Amniotic epithelial cell (primary cell): ENCODE results near the gene TEX55.
"Not testable (repeated sequence)": the region's sequence is repeated elsewhere in the genome, so short reads cannot be mapped to it uniquely, and the experiment has no call there.

Source experiments
- DNase-seq: peaks from one replicate; pipeline ENCODE4 v3.0.0-alpha.2; 2010; ENCODE audit warnings: low read depth

TEX55 gene

DNA sequence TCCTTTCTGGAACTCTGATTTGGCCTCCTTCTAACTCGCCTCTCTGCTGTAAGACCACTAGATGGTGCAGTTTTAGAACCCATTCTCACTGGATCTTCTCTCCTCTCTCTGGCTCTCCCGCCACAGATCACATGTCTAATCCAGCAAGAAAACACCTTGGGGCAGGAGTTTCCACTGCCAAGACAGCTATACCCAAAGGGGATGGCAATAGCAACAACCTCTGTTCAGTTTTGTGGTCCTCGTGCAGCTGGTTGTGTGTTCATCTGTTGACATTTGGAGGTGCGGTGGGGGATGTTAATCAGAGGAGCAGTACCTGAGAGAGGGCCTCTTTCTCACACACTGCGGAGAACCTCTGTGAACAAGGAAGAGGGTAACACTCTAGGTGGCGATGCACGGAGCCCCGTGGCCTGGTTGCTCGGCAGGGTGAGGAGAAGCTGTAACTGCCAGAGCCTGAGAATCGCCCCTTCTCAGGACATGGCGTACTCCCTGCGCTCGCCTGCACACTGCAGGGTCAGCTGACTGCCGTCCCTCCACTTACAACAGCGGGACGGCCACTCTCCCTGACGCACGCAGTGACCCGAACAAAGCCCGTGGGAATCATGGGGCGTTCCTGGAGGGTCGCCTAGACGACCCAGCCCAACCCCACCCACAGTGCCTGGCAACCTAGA, at the start of gene TEX55:
TSS of gene TEX55 (plus strand) at position 666 of the 668 bp plus-strand sequence. CDS start 25 bp downstream, outside the sequence.
- peak; percentile 63 for DNase-seq

DNA sequence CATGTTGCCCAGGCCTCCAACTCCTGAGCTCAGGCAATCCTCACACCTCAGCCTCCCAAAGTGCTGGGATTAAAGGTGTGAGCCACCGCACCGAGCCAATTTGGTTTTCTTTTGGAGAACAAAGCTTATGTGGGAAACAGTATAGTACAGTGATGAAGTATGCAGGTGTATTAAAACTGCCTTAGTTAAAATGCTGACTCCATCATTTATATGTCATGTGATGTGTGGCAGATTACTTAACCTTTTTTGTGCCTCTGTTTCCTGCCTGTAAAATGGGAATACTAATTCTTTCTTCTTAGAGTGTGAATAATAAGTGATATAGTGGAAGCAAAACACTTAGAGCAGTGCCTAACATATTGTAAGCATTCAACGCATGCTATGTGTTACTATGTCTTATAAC, 48.0 kb upstream of the TEX55 start:
- no peak for DNase-seq

- peak; percentile 24 for DNase-seq
Observed at GRCh38 chr3:119098619-119099222, 47.2 kb upstream of the TEX55 start.

DNA sequence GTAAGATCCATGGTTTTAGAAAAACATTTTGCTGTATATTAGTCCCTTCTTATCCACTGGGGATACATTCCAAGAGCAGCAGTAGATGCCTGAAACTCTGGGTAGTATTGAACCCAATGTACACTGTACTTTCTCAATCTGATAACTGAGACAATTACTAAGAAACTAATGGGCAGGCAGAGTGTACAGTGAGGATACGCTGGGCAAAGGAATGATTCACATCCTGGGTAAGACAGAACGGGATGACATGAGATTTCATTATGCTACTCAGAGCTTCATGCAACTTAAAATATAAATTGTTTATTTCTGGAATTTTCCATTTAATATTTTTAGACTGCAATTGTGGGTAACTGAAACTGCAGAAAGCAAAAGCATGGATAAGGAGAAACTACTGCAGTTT, 46.2 kb upstream of the TEX55 start:
- peak; percentile 2 for DNase-seq

GRCh38 chr3:119104031-119104430, 41.9 kb upstream of the TEX55 start:
- no peak for DNase-seq

- not testable (repeated sequence) for DNase-seq
Observed at GRCh38 chr3:119118330-119118729, 27.6 kb upstream of the TEX55 start.

- DNase-seq = no peak
Observed at GRCh38 chr3:119120480-119120879, 25.5 kb upstream of the TEX55 start.

GRCh38 chr3:119122350-119122749, 23.6 kb upstream of the TEX55 start:
- no peak for DNase-seq

DNA sequence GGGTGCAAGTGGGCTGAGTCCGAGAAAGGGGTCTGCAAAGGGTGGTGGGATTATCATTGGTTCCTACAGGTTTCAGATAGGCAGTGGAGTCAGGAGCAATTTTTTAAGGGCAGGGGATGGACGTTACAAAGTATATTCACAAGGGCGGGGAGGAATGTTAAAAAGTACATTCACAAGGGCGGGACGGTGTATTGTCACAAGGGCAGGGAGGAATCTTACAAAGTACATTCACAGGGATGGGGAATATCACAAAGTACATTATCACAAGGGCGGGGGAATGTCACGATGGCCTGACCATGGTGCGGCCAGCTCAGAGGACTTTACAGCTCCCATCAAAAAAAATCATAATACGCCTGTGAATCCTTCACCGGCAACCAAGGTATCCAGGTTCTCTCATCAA, 20.6 kb upstream of the TEX55 start:
- DNase-seq = no peak

- DNase-seq = no peak
Observed at GRCh38 chr3:119125742-119126504, 20.0 kb upstream of the TEX55 start.

DNA sequence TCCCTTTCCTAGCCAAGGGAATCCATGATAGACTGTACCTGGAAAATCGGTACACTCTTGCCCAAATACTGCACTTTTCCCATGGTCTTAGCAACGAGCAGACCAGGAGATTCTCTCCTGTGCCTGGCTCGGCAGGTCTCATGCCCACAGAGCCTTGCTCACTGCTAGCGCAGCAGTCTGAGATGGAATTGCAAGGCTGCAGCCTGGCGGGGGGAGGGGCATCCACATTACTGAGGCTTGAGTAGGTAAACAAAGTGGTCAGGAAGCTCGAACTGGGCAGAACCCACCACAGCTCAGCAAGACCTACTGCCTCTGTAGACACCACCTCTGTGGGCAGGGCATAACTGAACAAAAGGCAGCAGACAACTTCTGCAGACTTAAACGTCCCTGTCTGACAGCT, 15.7 kb upstream of the TEX55 start:
- DNase-seq = peak; percentile 46

DNA sequence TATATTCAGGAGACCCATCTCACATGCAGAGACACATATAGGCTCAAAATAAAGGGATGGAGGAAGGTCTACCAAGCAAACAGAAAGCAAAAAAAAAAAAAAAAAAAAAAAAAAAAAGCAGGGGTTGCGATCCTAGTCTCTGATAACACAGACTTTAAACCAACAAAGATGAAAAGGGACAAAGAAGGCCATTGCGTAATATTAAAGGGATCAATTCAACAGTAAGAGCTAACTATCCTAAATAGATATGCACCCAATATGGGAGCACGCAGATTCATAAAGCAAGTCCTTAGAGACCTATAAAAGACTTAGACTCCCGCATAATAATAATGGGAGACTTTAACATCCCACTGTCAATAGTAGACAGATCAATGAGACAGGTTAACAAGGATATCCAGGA, 13.7 kb upstream of the TEX55 start:
- DNase-seq = not testable (repeated sequence)

DNA sequence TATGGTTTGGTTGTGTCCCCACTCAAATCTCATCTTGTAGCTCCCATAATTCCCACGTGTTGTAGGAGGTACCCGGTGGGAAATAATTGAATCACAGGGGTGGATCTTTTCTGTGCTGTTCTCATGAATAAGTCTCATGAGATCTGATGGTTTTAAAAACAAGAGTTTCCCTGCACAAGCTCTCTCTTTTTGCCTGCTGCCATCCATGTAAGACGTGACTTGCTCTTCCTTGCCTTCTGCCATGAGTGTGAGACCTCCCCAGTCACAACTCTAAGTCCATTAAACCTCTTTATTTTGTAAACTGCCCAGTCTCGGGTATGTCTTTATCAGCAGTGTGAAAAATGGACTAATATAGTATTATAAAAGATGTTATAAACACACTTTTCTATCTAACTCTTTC, 6.6 kb upstream of the TEX55 start:
- not testable (repeated sequence) for DNase-seq

GRCh38 chr3:119140466-119140865, 5.5 kb upstream of the TEX55 start:
- DNase-seq = no peak

DNA sequence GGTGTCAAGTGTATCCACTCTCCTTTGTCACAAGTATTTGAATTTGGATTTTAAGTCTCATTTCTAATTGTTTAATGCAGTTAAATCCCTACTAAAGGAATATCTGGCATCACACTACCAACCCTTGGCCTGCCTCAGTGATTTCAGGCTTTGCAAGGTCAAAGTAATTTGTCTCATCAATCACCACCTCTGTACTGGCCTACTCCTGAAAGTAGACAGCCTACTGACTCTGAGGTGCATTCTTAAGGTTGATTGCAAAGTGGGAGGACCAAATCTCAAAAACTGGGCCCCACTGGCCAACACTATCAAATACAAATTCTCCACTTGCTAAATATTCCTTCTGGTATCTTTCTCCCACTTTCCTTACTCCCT, 851 bp upstream of the TEX55 start:
- DNase-seq = no peak

DNA sequence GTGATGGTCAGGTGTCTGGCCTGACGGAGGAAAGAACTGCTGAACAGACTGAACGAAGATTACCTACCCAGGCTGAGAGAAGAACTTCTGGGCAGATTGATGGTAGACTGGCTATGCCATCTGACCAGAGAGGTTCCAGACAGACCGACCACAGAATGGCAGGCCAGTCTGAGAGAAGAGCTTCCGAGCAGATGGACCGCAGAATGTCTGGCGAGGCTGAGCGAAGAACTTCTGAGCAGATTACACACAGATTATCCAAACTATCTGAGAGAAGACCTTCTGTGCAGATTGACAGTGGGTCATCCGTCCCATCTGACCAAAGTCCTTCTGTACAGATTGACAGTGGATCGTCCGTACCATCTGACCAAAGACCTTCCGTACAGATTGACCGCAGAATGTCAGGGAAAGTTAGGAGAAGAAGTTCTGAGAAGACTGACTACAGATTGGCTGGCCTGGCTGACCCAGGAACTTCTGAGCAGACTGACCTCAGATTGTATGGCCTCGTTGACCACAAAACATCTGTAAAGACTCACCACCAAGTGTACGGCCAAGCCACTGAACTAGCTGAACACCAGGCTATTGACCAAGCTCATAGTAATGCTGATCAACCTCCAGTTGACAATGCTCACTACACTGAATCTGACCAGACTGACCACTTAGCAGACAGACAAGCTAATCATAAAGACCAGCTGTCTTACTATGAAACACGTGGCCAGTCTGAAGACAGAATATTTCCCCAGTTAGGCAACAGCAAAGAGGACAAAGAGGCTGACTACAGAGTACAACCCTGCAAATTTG, 812 bp downstream of the TEX55 start:
- peak; percentile 35 for DNase-seq

- no peak for DNase-seq
Observed at GRCh38 chr3:119147494-119147893, 1.5 kb downstream of the TEX55 start.

DNA sequence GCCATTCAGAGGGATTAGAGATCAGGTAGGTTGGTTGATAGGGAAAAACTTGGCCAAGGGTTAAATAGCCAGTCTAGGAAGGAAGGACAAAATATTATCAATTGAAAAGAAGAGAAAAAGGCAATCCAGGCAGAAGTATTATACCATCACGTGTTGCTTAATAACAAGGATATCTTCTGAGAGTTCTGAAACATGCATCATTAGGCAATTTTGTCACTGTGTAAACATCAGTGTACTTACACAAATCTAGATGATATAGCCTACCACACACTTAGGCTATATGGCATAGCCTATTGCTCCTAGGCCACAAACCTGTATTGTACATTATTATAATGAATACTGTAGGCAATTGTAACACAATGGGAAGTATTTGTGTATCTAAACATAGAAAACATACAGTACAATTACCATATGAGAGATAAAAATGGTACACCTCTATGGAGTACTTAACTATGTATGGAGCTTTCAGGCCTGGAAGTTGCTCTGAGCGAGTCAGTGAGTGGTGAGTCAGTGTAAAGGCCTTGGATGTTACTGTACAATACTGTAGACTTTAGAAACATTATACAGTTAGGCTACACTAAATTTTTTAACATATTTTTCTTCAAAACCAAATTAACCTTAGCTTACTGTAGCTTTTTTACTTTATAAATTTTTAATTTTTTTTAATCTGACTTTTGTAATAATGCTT, 2.7 kb downstream of the TEX55 start:
- peak; percentile 61 for DNase-seq

- peak; percentile 84 for DNase-seq
Observed at GRCh38 chr3:119149484-119149883, 3.5 kb downstream of the TEX55 start.

DNA sequence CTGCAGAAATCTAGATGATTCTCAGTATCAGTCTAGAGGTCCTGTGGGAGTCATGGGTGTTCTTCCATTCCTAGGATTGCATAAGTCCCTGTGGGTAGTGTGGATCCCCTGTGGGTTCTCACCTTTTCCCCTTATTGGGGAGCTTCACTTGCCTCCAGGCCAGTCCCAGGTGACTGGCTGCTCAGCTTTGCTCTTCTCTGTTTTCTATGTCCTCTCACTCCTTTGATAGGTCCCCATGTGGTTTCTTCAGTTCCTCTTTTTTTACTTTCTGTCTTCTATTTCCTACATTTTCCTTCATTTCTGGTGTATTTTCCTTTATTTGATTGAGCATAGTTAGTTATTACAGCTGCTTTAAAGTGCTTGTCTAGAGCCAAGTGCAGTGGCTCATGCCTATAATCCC, 10.9 kb downstream of the TEX55 start:
- DNase-seq = no peak

- DNase-seq = no peak
Observed at GRCh38 chr3:119157971-119158370, 12.0 kb downstream of the TEX55 start.

DNA sequence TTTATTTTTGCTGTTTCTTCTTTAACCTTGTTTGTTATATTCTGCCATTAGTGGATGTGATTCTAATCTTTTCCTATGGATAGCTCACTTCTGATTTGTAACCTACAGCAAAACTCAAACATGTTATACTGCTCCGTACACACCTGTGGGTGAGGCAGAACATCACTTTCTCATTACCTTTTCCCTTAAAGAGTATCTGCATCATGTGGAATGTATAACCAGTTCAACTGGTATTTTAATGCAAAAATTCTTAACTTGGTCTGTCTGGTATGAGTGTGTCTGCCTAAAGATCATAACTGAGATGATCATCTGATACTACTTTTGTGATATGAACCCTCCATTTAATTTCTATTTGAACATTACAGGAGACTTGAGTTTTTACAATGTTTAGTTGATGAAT, 14.4 kb downstream of the TEX55 start:
- no peak for DNase-seq
